RWPE2 (cell line): Measurements from ENCODE around the gene CRYBA2.

Experiments
- ATAC-seq: fragments of 200-7000 bp; cut with Tn5 transposase; 3 replicates; pipeline ENCODE4 v1.9.1; 2021; ENCODE audit warnings: low read depth
- DNase-seq: peaks from one replicate; pipeline ENCODE4 v3.0.0-alpha.2; 2020; ENCODE audit warnings: low spot score
- H3K27ac ChIP-seq: fragments of 450-650 bp; 2 replicates; pipeline ENCODE4 v1.5.1; 2017; ENCODE audit warnings: mild to moderate bottlenecking; ENCODE audit not compliant: poor library complexity, severe bottlenecking
- H3K27me3 ChIP-seq: fragments of 250-450 bp; sonication (Bioruptor Pico); 2 replicates; pipeline ENCODE4 v1.5.1; 2021; ENCODE audit warnings: mild to moderate bottlenecking, moderate library complexity; ENCODE audit not compliant: insufficient read depth, poor library complexity, severe bottlenecking
- H3K36me3 ChIP-seq: fragments of 250-450 bp; sonication (Bioruptor Pico); 2 replicates; pipeline ENCODE4 v1.5.1; 2020; ENCODE audit warnings: low read depth, mild to moderate bottlenecking, moderate library complexity
- H3K4me1 ChIP-seq: fragments of 250-450 bp; sonication (Bioruptor Pico); 2 replicates; pipeline ENCODE4 v1.5.1; 2021; ENCODE audit warnings: mild to moderate bottlenecking, moderate library complexity; ENCODE audit not compliant: insufficient read depth, poor library complexity, severe bottlenecking
- H3K4me3 ChIP-seq: fragments of 250-450 bp; sonication (Bioruptor Pico); 2 replicates; pipeline ENCODE4 v1.5.1; 2021; ENCODE audit warnings: mild to moderate bottlenecking, moderate library complexity; ENCODE audit not compliant: severe bottlenecking
- H3K9me3 ChIP-seq: fragments of 250-450 bp; sonication (Bioruptor Pico); 2 replicates; pipeline ENCODE4 v1.5.1; 2021; ENCODE audit warnings: mild to moderate bottlenecking, moderate library complexity; ENCODE audit not compliant: severe bottlenecking
- TF ChIP-seq, protein P1 (sequence below): fragments of 450-650 bp; IDR thresholded peaks from one replicate; pipeline ENCODE4 v1.5.1; 2017; ENCODE audit warnings: mild to moderate bottlenecking, moderate library complexity; ENCODE audit not compliant: poor library complexity, severe bottlenecking

CRYBA2 gene

DNA sequence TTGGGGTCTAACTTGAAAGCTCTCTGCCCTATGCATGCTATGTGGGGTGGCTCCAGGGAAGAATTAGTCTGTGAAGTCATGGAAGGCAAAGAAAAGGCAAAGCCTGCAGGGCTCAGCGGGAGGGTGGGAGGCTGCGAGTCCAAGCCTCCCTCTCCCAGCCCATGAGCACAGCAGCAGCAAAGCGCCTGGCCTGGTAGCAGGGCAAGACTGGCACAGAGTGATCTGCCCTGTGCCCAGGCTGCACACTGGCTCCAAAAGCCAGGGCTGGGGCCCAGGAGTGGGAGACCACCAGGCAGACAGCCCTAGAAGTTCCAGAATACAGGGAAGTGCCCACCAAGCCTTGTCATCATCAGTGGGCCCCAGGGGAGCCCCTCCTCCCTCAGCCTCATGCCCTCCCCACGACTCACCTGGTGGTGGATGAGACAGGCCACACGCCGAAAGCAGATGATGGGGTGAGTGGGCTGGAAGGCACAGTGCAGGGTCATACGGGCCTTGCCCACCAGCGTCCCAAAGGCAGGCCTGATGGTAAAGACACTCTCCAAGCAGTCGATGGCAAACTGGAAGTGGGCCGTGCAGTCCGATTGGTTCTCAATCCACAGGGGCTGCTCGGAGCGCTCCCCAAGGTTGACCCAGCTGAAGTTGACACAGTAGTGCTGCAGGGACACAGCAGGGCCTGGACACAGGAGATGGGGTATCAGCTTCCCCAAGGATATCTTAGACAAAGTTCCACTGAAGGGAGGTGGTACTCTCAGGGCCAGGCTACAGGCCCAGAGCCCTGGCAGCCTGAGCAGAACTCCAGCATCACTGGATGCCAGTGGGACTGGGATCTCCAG, 36.0 kb upstream of the CRYBA2 start:
- Histone ChIP-seq H3K27me3 (peaks cover 3% of the 10 kb centered on the region), H3K9me3 (no peaks in the 10 kb centered on the region), H3K4me1 (no peaks in the 10 kb centered on the region), H3K36me3 (no peaks in the 10 kb centered on the region), H3K4me3 (no peak overlapping the region), H3K27ac (no peak overlapping the region)
- TF ChIP-seq, protein P1, sequence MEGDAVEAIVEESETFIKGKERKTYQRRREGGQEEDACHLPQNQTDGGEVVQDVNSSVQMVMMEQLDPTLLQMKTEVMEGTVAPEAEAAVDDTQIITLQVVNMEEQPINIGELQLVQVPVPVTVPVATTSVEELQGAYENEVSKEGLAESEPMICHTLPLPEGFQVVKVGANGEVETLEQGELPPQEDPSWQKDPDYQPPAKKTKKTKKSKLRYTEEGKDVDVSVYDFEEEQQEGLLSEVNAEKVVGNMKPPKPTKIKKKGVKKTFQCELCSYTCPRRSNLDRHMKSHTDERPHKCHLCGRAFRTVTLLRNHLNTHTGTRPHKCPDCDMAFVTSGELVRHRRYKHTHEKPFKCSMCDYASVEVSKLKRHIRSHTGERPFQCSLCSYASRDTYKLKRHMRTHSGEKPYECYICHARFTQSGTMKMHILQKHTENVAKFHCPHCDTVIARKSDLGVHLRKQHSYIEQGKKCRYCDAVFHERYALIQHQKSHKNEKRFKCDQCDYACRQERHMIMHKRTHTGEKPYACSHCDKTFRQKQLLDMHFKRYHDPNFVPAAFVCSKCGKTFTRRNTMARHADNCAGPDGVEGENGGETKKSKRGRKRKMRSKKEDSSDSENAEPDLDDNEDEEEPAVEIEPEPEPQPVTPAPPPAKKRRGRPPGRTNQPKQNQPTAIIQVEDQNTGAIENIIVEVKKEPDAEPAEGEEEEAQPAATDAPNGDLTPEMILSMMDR = no peak
- ATAC-seq (peak; percentile 8; the same call in 2 of the 3 replicates), DNase-seq (no peak)

DNA sequence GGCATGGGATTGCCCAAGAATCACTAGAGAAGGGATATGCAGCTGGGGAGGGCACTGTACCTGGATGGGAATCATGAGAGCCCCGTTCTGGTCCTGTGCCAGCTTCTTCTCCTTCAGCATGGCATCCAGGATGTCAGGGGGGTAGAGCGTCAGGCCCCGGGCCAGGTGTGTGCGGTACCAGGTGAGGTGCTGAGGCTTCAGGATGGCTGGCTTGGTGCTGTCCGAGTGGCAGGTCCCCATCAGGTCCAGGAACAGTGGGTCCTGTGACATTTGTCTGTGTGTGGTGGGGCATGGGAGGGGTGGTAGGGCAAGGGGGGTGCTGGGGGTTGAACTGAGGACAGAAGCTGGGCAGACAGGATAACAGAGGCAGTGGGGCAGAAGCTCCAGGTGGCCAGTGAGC, 34.9 kb upstream of the CRYBA2 start:
- Histone ChIP-seq H3K27me3 (no peaks in the 10 kb centered on the region), H3K4me1 (no peaks in the 10 kb centered on the region), H3K9me3 (no peaks in the 10 kb centered on the region), H3K27ac (no peak overlapping the region), H3K36me3 (no peaks in the 10 kb centered on the region), H3K4me3 (no peak overlapping the region)
- DNase-seq (no peak), ATAC-seq (no peak)
- TF ChIP-seq, protein P1 = no peak

DNA sequence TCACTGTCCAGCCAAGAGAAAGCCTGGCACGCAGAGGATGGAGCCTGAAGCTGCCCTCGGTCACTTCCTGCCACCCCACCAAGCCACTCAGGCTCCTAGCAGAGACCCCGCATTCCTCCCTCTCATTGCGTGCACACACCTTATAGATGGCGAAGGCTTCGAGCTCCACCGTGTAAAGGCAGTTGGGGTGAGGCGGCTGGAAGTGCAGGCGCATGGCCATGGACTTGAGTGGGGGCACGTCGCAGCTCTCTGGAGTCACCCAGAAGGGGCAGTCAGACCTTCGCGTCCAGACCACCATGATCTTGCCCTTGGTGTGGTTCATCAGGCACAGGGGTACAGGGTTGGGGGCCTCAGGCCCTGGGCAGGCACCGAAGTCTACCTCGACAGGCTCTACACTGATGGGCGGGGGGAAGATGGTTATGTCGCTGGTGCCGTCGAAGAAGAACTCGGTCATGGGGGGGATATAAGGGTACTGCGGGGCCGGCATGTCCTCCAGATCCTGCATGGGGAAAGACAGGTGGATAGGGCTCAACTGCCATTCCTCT, 34.4 kb upstream of the CRYBA2 start:
- TF ChIP-seq, protein P1 = no peak
- no peak overlapping the region for H3K27ac ChIP-seq
- no peaks in the 10 kb centered on the region for H3K36me3 ChIP-seq
- no peak overlapping the region for H3K4me3 ChIP-seq
- H3K9me3 ChIP-seq = no peaks in the 10 kb centered on the region
- DNase-seq (no peak), ATAC-seq (no peak)
- no peaks in the 10 kb centered on the region for H3K27me3 ChIP-seq
- H3K4me1 ChIP-seq = no peaks in the 10 kb centered on the region

DNA sequence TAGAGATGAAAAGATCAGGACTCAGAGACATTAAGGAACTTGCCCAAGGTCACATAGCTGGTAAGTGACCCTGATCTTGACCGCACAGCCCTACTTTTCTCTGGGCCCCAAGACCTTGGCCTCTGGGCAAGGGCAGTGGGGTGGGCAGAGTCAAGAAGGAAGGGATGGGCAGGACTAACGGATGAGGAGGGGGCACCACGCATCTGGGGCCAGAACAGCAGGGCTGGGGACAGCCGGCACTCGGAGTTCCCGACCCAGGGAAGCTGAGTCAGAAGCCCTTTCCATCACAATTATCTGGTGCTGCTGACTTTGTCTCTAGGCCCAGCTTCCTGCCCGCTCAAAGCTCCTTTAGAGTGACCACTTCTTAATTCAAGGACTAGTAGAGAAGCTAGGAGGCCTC, 33.7 kb upstream of the CRYBA2 start:
- DNase-seq (no peak), ATAC-seq (no peak)
- H3K4me3 ChIP-seq = no peak overlapping the region
- H3K4me1 ChIP-seq = no peaks in the 10 kb centered on the region
- H3K36me3 ChIP-seq = no peaks in the 10 kb centered on the region
- H3K27ac ChIP-seq = no peak overlapping the region
- H3K9me3 ChIP-seq = no peaks in the 10 kb centered on the region
- no peaks in the 10 kb centered on the region for H3K27me3 ChIP-seq
- TF ChIP-seq, protein P1 = no peak
